ENCODE data around the gene PRKCQ. TPM values are rescaled to one million over a fixed set of nuclear protein-coding genes. Genes with fewer than 3 reads are reported as not detected.

The PRKCQ gene
- total RNA-seq, 1 experiment from 2014 or later = 1.3 TPM

DNA sequence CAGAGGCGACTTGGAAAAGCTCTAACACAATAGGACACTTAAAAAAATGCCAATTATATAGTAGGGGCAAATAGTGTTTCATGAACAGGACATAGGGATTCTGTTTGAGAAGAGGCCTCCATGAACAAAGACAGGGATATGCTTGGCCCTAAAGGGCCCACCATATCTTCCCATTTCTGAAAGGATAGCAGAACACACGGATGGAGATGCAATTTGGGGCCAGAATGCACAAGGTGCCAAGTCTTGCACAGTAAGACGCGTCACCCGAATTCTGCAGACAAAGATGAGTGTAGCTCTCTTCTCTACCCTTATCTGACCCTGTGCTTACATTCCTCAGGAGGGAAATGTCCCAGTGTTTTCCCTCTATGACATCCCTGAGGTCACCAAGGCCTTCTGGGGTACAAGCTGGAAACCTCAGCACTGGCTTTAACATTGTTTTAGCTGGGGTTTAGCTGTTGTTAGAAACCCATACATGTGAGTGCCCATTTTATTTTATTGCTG lies 12.8 kb downstream of the PRKCQ start:
- Histone ChIP-seq H3K36me3 (no peaks in the 10 kb centered on the region), H3K9me3 (replicated peaks) (no peaks in the 10 kb centered on the region), H3K27me3 (no peaks in the 10 kb centered on the region), H3K27ac (no peak overlapping the region), H3K4me3 (no peak overlapping the region), H3K4me1 (no peaks in the 10 kb centered on the region)
- DNase-seq = no peak

DNA sequence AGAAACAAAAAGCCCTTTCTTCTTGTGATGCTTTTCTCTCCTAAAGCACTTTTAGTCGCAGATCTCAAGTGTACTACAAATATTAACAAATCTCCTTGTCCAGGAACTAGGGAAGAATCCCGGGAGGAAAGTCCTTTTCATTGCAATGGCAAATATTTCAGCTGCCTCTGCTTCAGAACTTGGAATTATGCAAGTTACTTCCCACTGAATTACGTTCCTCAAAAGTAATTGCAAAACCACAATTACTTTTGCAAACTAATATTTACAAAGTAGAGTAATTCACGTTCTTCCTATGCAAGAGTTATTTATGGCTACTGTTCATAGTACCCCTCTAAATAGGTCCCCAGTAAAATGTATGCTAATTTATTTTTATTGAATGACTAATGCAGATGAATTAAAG lies 14.5 kb downstream of the PRKCQ start:
- DNase-seq = no peak
- Histone ChIP-seq H3K27ac (no peak overlapping the region), H3K36me3 (no peaks in the 10 kb centered on the region), H3K4me1 (no peaks in the 10 kb centered on the region), H3K27me3 (no peaks in the 10 kb centered on the region), H3K9me3 (replicated peaks) (no peaks in the 10 kb centered on the region), H3K4me3 (no peak overlapping the region)

DNA sequence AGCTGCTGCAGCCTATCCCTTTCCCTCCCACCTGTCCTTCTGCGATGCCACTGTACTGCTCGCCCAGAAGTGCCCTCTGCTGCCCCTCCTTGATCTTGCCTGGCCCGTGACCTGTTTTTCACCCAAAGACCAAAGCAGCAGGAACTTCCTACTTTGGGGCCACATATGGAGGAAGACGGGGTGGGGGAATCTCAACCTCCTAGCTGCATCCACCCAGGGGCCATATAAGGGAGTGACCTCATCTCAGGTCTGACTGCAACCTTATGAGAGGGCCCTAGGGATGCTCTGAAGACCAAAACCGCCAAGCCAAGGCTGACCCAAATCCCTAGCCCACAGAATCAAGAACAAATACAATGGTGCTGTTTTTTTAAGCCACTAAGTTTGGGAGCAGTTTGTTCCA lies 15.7 kb downstream of the PRKCQ start:
- Histone ChIP-seq H3K9me3 (replicated peaks) (no peaks in the 10 kb centered on the region), H3K27ac (no peak overlapping the region), H3K36me3 (no peaks in the 10 kb centered on the region), H3K4me1 (no peaks in the 10 kb centered on the region), H3K27me3 (no peaks in the 10 kb centered on the region), H3K4me3 (no peak overlapping the region)
- no peak for DNase-seq

DNA sequence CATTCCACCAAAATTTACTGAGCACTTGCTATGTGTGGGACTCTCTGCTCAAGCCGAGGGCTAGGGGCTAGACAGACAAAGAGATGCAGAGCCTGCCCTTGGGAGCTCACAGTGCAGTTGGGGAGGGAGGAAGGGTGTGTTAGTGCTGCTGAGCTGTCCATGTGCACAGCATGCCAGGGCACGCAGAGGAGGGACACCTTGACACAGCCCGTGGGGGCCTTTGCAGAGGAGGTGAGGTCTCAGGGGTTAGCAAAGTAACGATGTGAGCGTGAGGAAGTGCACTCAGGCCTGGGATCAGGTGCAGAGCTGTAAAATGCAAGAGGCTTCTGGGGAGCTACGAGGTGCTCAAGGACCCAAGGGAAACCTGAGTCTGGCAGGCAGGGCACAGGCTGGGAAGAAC lies 16.3 kb downstream of the PRKCQ start:
- DNase-seq = no peak
- Histone ChIP-seq H3K36me3 (no peaks in the 10 kb centered on the region), H3K9me3 (replicated peaks) (no peaks in the 10 kb centered on the region), H3K4me3 (no peak overlapping the region), H3K27me3 (no peaks in the 10 kb centered on the region), H3K4me1 (no peaks in the 10 kb centered on the region), H3K27ac (no peak overlapping the region)

DNA sequence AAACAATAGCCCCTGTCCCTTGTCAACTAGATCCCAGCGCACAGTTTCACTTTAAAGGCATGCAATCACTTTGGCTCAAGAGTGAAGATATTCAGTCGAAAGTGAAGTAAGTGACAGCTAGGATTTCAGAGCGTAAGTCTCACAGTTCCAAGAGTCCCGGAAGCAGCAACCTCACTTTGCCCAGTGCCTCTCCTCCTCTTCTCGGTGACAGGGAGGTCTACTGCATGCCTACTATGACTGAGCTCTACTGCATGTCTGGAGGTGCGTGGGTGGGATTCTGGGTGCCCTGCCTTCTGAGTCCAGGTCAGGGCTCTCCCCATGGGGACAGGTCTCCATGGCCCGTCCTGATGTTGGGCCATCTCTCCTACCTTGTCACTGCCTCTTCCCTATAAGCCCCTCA lies 17.0 kb downstream of the PRKCQ start:
- Histone ChIP-seq H3K27me3 (no peaks in the 10 kb centered on the region), H3K4me3 (no peak overlapping the region), H3K36me3 (no peaks in the 10 kb centered on the region), H3K9me3 (replicated peaks) (no peaks in the 10 kb centered on the region), H3K27ac (no peak overlapping the region), H3K4me1 (no peaks in the 10 kb centered on the region)
- no peak for DNase-seq

DNA sequence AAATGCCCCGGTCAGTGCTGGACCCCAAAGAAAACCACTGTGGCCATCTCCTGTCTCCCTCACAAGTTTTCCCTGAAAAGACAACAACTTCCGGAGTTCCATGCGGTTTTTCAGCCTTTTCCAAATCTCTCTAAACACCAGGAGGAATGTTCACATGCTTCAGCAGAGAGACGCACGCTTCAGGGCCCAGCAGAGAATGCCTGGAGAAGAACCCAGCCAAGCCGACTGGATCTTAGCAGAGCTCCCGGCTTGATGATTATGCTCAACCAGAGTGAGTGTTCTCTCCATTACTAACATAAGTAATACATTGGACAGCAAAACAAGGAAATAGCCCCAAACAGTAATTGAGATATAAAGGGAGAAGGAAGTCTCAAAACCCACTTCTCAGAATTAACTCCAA lies 17.9 kb downstream of the PRKCQ start:
- H3K27me3 ChIP-seq = no peaks in the 10 kb centered on the region
- H3K4me3 ChIP-seq = no peak overlapping the region
- H3K27ac ChIP-seq = no peak overlapping the region
- H3K9me3 ChIP-seq (replicated peaks) = no peaks in the 10 kb centered on the region
- DNase-seq = no peak
- no peaks in the 10 kb centered on the region for H3K36me3 ChIP-seq
- H3K4me1 ChIP-seq = no peaks in the 10 kb centered on the region

DNA sequence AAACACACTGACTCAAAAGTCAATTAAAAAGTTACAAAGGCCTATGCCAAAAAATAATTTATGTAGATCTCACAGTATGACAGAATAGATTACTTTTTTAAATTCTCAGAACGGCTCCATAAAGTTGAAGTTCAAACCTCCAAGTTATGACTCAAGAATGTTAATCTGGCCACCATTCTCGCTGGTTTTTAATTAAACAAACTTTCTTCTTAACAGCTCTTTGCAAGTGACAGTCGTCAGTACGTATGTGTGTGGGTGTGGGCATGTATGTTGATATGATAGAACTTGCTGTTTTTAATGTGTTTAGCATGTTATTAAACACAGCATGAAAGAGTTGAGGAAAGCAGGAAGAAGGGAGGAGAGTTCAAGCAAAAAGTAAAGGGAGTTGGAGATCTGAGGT lies 18.5 kb downstream of the PRKCQ start:
- no peak for DNase-seq
- Histone ChIP-seq H3K27me3 (no peaks in the 10 kb centered on the region), H3K9me3 (replicated peaks) (no peaks in the 10 kb centered on the region), H3K4me1 (no peaks in the 10 kb centered on the region), H3K36me3 (no peaks in the 10 kb centered on the region), H3K4me3 (no peak overlapping the region), H3K27ac (no peak overlapping the region)

DNA sequence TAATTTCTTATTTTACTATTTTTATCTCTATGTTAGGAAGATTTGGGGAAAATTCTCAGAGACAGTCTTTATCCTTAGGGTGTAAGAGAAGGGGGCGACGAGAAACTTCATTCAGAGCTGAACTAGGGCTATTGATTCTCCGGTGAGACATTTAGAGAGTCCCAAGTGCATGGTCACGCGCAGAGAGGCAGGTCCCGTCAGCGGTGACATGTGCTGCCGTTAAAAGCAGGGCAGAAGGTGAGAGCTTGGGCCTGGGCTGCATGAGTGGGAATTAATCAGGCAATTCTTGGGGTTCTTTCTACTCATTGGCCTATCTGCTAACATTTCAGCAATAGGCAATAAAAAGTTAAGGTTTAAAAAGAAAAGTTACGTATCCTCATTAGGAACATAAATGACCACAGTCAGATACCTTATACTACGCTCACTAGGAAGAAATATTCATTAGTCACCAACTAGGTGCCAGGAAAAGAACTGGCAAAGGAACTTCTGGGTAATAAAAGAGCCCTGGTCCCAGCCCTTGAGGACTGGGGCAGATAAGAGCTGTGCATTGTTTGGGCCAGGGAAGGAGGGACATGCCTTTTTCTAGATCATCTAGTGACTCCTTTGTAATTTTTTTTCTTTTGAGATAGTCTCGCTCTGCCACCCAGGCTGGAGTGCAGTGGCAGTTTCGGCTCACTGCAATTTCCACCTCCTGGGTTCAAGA lies 21.2 kb downstream of the PRKCQ start:
- Histone ChIP-seq H3K9me3 (replicated peaks) (no peaks in the 10 kb centered on the region), H3K27ac (no peak overlapping the region), H3K36me3 (no peaks in the 10 kb centered on the region), H3K4me1 (no peaks in the 10 kb centered on the region), H3K27me3 (no peaks in the 10 kb centered on the region), H3K4me3 (no peak overlapping the region)
- no peak for DNase-seq

DNA sequence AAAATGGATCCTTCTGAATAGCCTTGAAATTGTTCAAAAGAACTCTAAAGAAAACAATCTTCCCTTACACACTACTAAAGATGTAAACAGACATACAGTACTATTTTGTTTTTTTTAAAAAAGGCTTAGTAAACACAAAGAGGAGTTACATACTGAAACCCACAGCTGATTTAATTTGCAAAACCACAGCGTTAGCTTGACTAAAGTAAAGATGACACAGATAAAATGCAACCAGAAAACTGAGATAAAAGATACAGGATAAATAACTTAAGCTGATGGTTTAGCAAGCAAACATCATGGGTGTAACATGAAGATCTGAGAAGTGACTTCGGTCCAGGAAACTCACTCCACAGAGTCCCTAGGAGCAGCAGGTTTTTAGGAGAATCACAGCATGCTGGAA lies 21.8 kb downstream of the PRKCQ start:
- Histone ChIP-seq H3K27me3 (no peaks in the 10 kb centered on the region), H3K36me3 (no peaks in the 10 kb centered on the region)

DNA sequence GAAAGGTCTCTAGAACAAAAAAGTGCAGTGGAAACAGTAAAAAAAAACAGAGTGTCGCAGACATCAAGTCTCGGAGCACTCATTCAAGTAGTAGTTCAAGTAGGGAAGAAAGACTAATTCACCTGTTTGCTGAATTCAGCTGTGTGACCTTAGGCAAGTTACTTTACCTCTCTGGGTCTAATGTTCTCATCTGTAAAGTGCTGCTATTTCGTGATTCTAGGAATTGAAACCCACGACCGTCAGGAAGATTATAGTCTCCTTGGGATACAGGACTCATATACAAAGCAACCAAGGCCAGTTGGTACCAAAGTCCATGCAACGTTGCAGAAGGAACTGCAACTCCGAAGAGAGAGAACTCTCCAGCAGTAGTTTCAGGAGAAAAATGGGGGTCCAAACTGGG lies 26.1 kb downstream of the PRKCQ start:
- H3K27ac ChIP-seq = no peak overlapping the region
- no peaks in the 10 kb centered on the region for H3K27me3 ChIP-seq
- H3K9me3 ChIP-seq (replicated peaks) = no peaks in the 10 kb centered on the region
- no peaks in the 10 kb centered on the region for H3K4me1 ChIP-seq
- H3K36me3 ChIP-seq = no peaks in the 10 kb centered on the region
- no peak for DNase-seq
- no peak overlapping the region for H3K4me3 ChIP-seq

More for the DNA sequence above, 21.8 kb downstream of the PRKCQ start:
- H3K4me1 ChIP-seq = no peaks in the 10 kb centered on the region
- DNase-seq = no peak
- H3K27ac ChIP-seq = no peak overlapping the region
- H3K4me3 ChIP-seq = no peak overlapping the region
- H3K9me3 ChIP-seq (replicated peaks) = no peaks in the 10 kb centered on the region

DNA sequence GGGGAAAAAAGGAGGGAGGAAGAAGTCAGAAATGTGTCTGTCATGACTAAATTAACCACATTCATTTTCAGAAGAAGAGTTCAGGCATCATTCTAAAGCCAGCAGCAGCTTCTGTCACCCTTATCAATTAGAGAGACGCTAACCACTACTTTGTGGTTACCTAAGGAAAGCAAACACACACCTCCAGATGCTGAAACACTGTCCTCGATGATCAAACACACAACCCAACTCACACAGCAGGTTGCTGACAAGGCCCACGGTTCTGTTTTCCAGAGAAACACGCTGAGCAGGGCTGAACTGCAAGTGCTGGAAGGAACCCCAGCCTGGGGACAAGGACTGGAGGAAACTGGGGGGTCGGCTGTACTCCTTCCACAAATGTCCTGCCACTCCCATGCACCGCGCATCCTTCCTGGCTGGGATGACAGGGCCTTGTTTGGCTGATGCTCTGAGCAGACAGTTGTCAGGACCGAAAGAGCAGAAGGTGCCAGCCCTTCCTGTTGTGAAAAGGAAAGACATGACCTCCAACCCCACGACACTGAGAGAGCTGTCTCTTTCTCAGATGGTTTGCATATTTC lies 36.6 kb downstream of the PRKCQ start:
- DNase-seq = no peak
- Histone ChIP-seq H3K4me1 (no peaks in the 10 kb centered on the region), H3K27me3 (no peaks in the 10 kb centered on the region), H3K9me3 (replicated peaks) (no peaks in the 10 kb centered on the region), H3K27ac (no peak overlapping the region), H3K36me3 (no peaks in the 10 kb centered on the region), H3K4me3 (no peak overlapping the region)

DNA sequence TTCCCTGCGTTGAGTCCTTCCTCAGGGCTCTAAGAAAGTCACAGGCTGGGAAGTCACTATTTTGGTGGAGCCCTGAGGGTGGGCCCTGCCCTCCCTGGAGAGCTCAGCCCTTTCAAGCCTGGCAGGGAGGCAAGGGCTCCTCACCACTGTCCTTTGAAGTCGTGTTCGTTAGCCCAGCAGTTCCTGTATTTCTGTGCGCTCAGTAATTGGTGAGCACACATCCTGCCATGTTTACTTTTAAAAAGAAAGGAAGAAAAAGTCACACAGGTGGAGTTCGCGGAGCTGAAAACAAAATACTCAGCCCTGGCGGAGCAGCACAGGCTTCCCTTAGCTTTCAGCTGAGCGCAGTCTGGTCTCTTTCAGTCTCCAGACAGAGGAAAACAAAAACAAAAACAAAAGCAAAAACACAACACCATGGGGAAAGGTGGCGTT lies 37.1 kb downstream of the PRKCQ start:
- H3K36me3 ChIP-seq = no peaks in the 10 kb centered on the region
- DNase-seq = no peak
- no peak overlapping the region for H3K4me3 ChIP-seq
- no peak overlapping the region for H3K27ac ChIP-seq
- no peaks in the 10 kb centered on the region for H3K27me3 ChIP-seq
- no peaks in the 10 kb centered on the region for H3K4me1 ChIP-seq
- H3K9me3 ChIP-seq (replicated peaks) = no peaks in the 10 kb centered on the region

DNA sequence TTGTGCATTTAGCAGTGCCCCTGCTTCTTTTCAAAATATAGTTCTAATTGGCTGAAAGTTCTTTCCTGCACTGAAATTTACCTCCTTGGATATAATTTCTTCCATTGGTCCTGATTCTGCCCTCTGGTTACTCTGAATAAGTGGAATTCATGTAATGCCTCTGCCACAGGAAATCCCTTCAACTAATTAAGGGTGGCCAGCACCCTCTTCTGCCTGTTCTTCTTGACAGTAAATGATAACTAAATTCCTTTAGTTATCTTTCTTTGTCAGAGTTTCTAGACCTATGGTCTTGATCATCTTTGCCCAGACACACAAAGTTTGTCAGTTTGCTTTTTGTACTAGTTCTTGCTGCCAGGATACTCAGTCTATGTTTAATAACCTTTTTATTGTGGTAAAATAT lies 40.2 kb downstream of the PRKCQ start:
- Histone ChIP-seq H3K4me1 (no peaks in the 10 kb centered on the region), H3K36me3 (no peaks in the 10 kb centered on the region), H3K27me3 (peaks cover 4% of the 10 kb centered on the region; the same call in 1 of the 2 replicates), H3K27ac (no peak overlapping the region), H3K4me3 (no peak overlapping the region), H3K9me3 (replicated peaks) (no peaks in the 10 kb centered on the region)
- no peak for DNase-seq

DNA sequence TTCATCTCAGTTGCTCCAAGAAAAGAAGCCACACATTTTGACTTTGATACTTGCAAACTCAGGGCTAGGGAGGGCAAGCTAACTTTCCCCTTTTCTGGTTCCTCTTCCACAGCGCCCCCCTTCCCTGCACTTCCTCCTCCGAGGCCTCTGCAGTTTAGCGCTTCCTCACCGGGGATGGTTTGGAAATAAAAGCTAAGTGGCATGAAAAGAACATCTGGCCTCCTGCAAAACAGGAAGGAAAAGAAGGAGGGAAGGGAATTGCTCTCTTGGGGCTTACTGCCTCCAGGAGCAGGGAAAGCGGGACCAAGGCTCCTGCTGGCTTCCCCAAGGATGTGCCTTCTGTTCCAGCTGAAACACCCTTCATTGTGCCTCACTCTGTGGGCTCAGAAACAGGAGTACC lies 42.3 kb downstream of the PRKCQ start:
- H3K27ac ChIP-seq = no peak overlapping the region
- DNase-seq = no peak
- peaks cover 4% of the 10 kb centered on the region; the same call in 1 of the 2 replicates for H3K27me3 ChIP-seq
- no peaks in the 10 kb centered on the region for H3K9me3 ChIP-seq (replicated peaks)
- H3K36me3 ChIP-seq = no peaks in the 10 kb centered on the region
- no peaks in the 10 kb centered on the region for H3K4me1 ChIP-seq
- no peak overlapping the region for H3K4me3 ChIP-seq

DNA sequence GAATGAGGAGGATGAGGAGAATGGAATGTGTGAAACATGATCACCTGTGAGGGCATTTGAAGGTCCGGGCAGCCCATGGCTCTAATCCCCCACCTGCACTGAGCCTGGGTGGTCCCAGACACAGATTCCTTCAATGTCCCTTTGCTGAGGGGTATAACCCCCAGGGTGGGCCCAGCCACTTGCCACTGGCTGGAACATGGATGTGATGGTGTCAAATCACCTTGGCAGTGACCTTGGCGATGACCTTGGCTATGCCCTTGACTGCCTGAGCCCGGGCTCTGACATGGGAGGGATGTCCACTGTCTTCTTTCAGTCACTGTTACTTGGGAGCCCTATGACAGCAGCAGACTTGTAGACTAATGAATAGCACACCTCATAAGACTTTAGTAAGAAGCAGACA lies 44.0 kb downstream of the PRKCQ start:
- no peak overlapping the region for H3K4me3 ChIP-seq
- no peaks in the 10 kb centered on the region for H3K4me1 ChIP-seq
- no peak for DNase-seq
- peaks cover 4% of the 10 kb centered on the region; the same call in 1 of the 2 replicates for H3K27me3 ChIP-seq
- no peaks in the 10 kb centered on the region for H3K9me3 ChIP-seq (replicated peaks)
- H3K27ac ChIP-seq = no peak overlapping the region
- H3K36me3 ChIP-seq = no peaks in the 10 kb centered on the region
